ENCODE results near the gene HOGA1. TPM values are rescaled to one million over a fixed set of nuclear protein-coding genes. Genes with fewer than 3 reads are reported as not detected.

The HOGA1 gene
- total and polyA plus RNA-seq, 7 experiments from 2014 or later: not detected

- H3K36me3 ChIP-seq (ENCODE audit: control insufficient read depth in 2 of 3, insufficient read depth in 3 of 3, low read length in 3 of 3): no peaks in the 10 kb centered on the region
- Mint-ChIP-seq H3K9me3 (no peaks in the 10 kb centered on the region), H3K27me3 (peaks cover 0 to 6% (median 0%) of the 10 kb centered on the region in 5 donors), H3K4me3 (no peak overlapping the region), H3K4me1 (peaks cover 0 to 1% (median 0%) of the 10 kb centered on the region in 7 donors), H3K27ac (no peak overlapping the region), H3K36me3 (no peaks in the 10 kb centered on the region)
- no peak overlapping the region for H3K4me3 ChIP-seq (ENCODE audit: low read length)
- ChIA-PET POLR2A (no interaction called here), CTCF (no interaction called here)
- H3K9me3 ChIP-seq (ENCODE audit: control insufficient read depth in 2 of 3, low read length in 3 of 3): no peaks in the 10 kb centered on the region
- H3K27me3 ChIP-seq (ENCODE audit: control insufficient read depth in 2 of 2, insufficient read depth in 2 of 2, low read length in 2 of 2): no peaks in the 10 kb centered on the region
- ATAC-seq: no peak
- DNase-seq: no peak
- H3K4me1 ChIP-seq (ENCODE audit: control insufficient read depth in 2 of 2, insufficient read depth in 2 of 2, low read length in 2 of 2): no peaks in the 10 kb centered on the region
- intact Hi-C loops (cut with micrococcal nuclease): no loop called here
- no peak overlapping the region for H3K27ac ChIP-seq (ENCODE audit: low read depth, low read length)
Measured at GRCh38 chr10:97578171-97578844, 5.9 kb upstream of the HOGA1 start.

- no peaks in the 10 kb centered on the region for H3K27me3 ChIP-seq (ENCODE audit: control insufficient read depth in 2 of 2, insufficient read depth in 2 of 2, low read length in 2 of 2)
- no peaks in the 10 kb centered on the region for H3K4me1 ChIP-seq (ENCODE audit: control insufficient read depth in 2 of 2, insufficient read depth in 2 of 2, low read length in 2 of 2)
- H3K4me3 ChIP-seq (ENCODE audit: low read length): no peak overlapping the region
- CTCF ChIA-PET: no interaction called here
- ATAC-seq: no peak
- Mint-ChIP-seq H3K4me3 (no peak overlapping the region), H3K9me3 (no peaks in the 10 kb centered on the region), H3K27me3 (peaks cover 0 to 6% (median 0%) of the 10 kb centered on the region in 5 donors), H3K36me3 (no peaks in the 10 kb centered on the region), H3K4me1 (peaks cover 0 to 3% (median 0%) of the 10 kb centered on the region in 7 donors), H3K27ac (peak overlapping the region in 3 of 9 donors; percentile 11 to 39 (median 24))
- no peak for DNase-seq
- H3K36me3 ChIP-seq (ENCODE audit: control insufficient read depth in 2 of 3, insufficient read depth in 3 of 3, low read length in 3 of 3): no peaks in the 10 kb centered on the region
- POLR2A ChIA-PET: no interaction called here
- intact Hi-C loops (cut with micrococcal nuclease): no loop called here
- H3K27ac ChIP-seq (ENCODE audit: low read depth, low read length): no peak overlapping the region
- H3K9me3 ChIP-seq (ENCODE audit: control insufficient read depth in 2 of 3, low read length in 3 of 3): no peaks in the 10 kb centered on the region
Measured at GRCh38 chr10:97580421-97581367, 3.5 kb upstream of the HOGA1 start.

- H3K9me3 ChIP-seq (ENCODE audit: control insufficient read depth in 2 of 3, low read length in 3 of 3): no peaks in the 10 kb centered on the region
- Mint-ChIP-seq H3K4me1 (peaks cover 0 to 3% (median 0%) of the 10 kb centered on the region in 7 donors), H3K4me3 (no peak overlapping the region), H3K27me3 (peaks cover 0 to 6% (median 0%) of the 10 kb centered on the region in 5 donors), H3K36me3 (no peaks in the 10 kb centered on the region), H3K27ac (no peak overlapping the region), H3K9me3 (no peaks in the 10 kb centered on the region)
- ChIA-PET POLR2A (no interaction called here), CTCF (interaction anchor here (0.6 kb wide), 1 partner anchor 183 kb away, joined by 3 read pairs; no protein-coding TSS in a partner anchor)
- no peak overlapping the region for H3K4me3 ChIP-seq (ENCODE audit: low read length)
- no peaks in the 10 kb centered on the region for H3K27me3 ChIP-seq (ENCODE audit: control insufficient read depth in 2 of 2, insufficient read depth in 2 of 2, low read length in 2 of 2)
- no peaks in the 10 kb centered on the region for H3K36me3 ChIP-seq (ENCODE audit: control insufficient read depth in 2 of 3, insufficient read depth in 3 of 3, low read length in 3 of 3)
- no peaks in the 10 kb centered on the region for H3K4me1 ChIP-seq (ENCODE audit: control insufficient read depth in 2 of 2, insufficient read depth in 2 of 2, low read length in 2 of 2)
- DNase-seq: no peak
- ATAC-seq: no peak
- intact Hi-C loops (cut with micrococcal nuclease): no loop called here
- no peak overlapping the region for H3K27ac ChIP-seq (ENCODE audit: low read depth, low read length)
Measured at GRCh38 chr10:97582169-97582568, 2.0 kb upstream of the HOGA1 start.

DNA sequence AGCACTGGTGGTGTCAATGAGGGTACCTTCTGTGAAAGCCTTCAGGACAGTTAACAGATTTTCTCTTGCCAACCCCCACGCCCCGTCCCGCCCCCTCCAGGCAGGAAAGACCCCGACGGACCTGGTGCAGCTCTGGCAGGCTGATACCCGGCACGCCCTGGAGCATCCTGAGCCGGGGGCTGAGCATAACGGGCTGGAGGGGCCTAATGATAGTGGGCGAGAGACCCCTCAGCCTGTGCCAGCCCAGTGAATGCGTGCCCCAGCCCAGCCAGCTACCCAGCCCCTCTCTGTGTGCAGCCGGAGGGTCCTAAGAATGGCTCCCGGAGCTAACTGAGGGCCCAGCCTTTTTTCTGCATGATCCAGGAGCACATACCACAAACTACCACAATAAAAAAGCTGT lies 713 bp upstream of the HOGA1 start:
- DNase-seq: no peak
- peaks cover 0 to 6% (median 0%) of the 10 kb centered on the region in 5 donors for H3K27me3 Mint-ChIP-seq
- H3K27ac Mint-ChIP-seq: no peak overlapping the region
- intact Hi-C loops (cut with micrococcal nuclease): no loop called here
- no peak for ATAC-seq
- no peaks in the 10 kb centered on the region for H3K36me3 Mint-ChIP-seq
- Histone ChIP-seq H3K9me3 (ENCODE audit: control insufficient read depth in 2 of 3, low read length in 3 of 3) (no peaks in the 10 kb centered on the region), H3K4me1 (ENCODE audit: control insufficient read depth in 2 of 2, insufficient read depth in 2 of 2, low read length in 2 of 2) (no peaks in the 10 kb centered on the region), H3K27me3 (ENCODE audit: control insufficient read depth in 2 of 2, insufficient read depth in 2 of 2, low read length in 2 of 2) (no peaks in the 10 kb centered on the region), H3K4me3 (ENCODE audit: low read length) (no peak overlapping the region), H3K27ac (ENCODE audit: low read depth, low read length) (no peak overlapping the region), H3K36me3 (ENCODE audit: control insufficient read depth in 2 of 3, insufficient read depth in 3 of 3, low read length in 3 of 3) (no peaks in the 10 kb centered on the region)
- peaks cover 0 to 3% (median 0%) of the 10 kb centered on the region in 7 donors for H3K4me1 Mint-ChIP-seq
- POLR2A ChIA-PET: no interaction called here
- CTCF ChIA-PET: interaction anchor here (1.9 kb wide), 1 partner anchor 11 kb away, joined by 5 read pairs; the partner anchor contains the start of gene ANKRD2
- H3K4me3 Mint-ChIP-seq: no peak overlapping the region
- H3K9me3 Mint-ChIP-seq: no peaks in the 10 kb centered on the region

DNA sequence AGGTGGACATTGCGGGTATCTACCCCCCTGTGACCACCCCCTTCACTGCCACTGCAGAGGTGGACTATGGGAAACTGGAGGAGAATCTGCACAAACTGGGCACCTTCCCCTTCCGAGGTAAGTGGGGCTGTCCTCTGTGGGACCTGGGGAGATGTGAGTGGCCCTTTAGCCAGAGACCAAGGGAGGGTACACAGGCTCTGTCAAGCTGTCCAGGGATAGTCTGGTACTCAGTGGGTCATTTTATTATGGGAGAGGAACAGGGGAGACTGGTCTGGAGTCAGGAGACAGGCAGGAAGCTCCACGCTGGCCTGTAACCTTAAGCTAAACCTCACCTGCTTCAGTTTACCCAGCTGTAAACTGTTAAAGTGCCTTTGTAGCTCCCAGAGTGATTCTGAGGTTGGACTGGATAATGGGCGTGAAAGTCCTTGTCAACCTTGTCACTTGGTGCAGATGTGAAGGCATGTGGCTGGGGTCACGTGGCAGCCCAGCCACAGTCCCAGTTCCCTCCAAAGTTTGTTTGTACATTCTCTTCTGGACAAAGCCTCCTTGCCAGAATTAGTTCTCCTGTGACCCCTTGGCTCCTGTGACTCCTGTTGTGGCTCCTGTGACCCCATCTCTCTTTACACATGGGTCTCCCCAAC lies 729 bp downstream of the HOGA1 start:
- ATAC-seq (no peak), DNase-seq (no peak)
- Histone ChIP-seq H3K4me1 (ENCODE audit: control insufficient read depth in 2 of 2, insufficient read depth in 2 of 2, low read length in 2 of 2) (no peaks in the 10 kb centered on the region), H3K36me3 (ENCODE audit: control insufficient read depth in 2 of 3, insufficient read depth in 3 of 3, low read length in 3 of 3) (no peaks in the 10 kb centered on the region), H3K27me3 (ENCODE audit: control insufficient read depth in 2 of 2, insufficient read depth in 2 of 2, low read length in 2 of 2) (no peaks in the 10 kb centered on the region), H3K4me3 (ENCODE audit: low read length) (no peak overlapping the region), H3K9me3 (ENCODE audit: control insufficient read depth in 2 of 3, low read length in 3 of 3) (no peaks in the 10 kb centered on the region), H3K27ac (ENCODE audit: low read depth, low read length) (no peak overlapping the region)
- ChIA-PET POLR2A (no interaction called here), CTCF (interaction anchor here (0.5 to 0.6 kb wide), 2 partner anchors 121 to 174 kb away, joined by 3 to 4 read pairs; no protein-coding TSS in a partner anchor)
- no peak overlapping the region for H3K27ac Mint-ChIP-seq
- no peak overlapping the region for H3K4me3 Mint-ChIP-seq
- H3K36me3 Mint-ChIP-seq: no peaks in the 10 kb centered on the region
- H3K4me1 Mint-ChIP-seq: peaks cover 0 to 3% (median 0%) of the 10 kb centered on the region in 7 donors
- intact Hi-C loops (cut with micrococcal nuclease): no loop called here
- no peaks in the 10 kb centered on the region for H3K9me3 Mint-ChIP-seq
- H3K27me3 Mint-ChIP-seq: peaks cover 0 to under 1% (median 0%) of the 10 kb centered on the region in 5 donors

- no peak overlapping the region for H3K4me3 Mint-ChIP-seq
- no peaks in the 10 kb centered on the region for H3K27me3 ChIP-seq (ENCODE audit: control insufficient read depth in 2 of 2, insufficient read depth in 2 of 2, low read length in 2 of 2)
- peaks cover 0 to 6% (median 0%) of the 10 kb centered on the region in 7 donors for H3K4me1 Mint-ChIP-seq
- ChIA-PET CTCF (interaction anchor here (0.6 kb wide), 1 partner anchor 121 kb away, joined by 4 read pairs; no protein-coding TSS in a partner anchor), POLR2A (no interaction called here)
- H3K27me3 Mint-ChIP-seq: no peaks in the 10 kb centered on the region
- DNase-seq (no peak), ATAC-seq (no peak)
- H3K4me1 ChIP-seq (ENCODE audit: control insufficient read depth in 2 of 2, insufficient read depth in 2 of 2, low read length in 2 of 2): no peaks in the 10 kb centered on the region
- no peak overlapping the region for H3K4me3 ChIP-seq (ENCODE audit: low read length)
- intact Hi-C loops (cut with micrococcal nuclease): no loop called here
- no peaks in the 10 kb centered on the region for H3K36me3 Mint-ChIP-seq
- no peak overlapping the region for H3K27ac Mint-ChIP-seq
- H3K36me3 ChIP-seq (ENCODE audit: control insufficient read depth in 2 of 3, insufficient read depth in 3 of 3, low read length in 3 of 3): no peaks in the 10 kb centered on the region
- no peak overlapping the region for H3K27ac ChIP-seq (ENCODE audit: low read depth, low read length)
- no peaks in the 10 kb centered on the region for H3K9me3 Mint-ChIP-seq
- H3K9me3 ChIP-seq (ENCODE audit: control insufficient read depth in 2 of 3, low read length in 3 of 3): no peaks in the 10 kb centered on the region
Measured at GRCh38 chr10:97585439-97585811, 1.2 kb downstream of the HOGA1 start.

All from naive thymus-derived CD4-positive, alpha-beta T cell (primary cell).